HG02852 (cell line): Measurements from ENCODE around the gene CCL22.

ENCODE experiments used
- ATAC-seq: cut with Tn5 transposase; IDR thresholded peaks from one replicate; pipeline ENCODE4 v1.9.1; 2021; ENCODE audit warnings: mild to moderate bottlenecking, moderate library complexity; ENCODE audit not compliant: unreplicated experiment

Gene CCL22

GRCh38 chr16:57345666-57346204 is 12.8 kb upstream of the CCL22 start:
- no peak for ATAC-seq

GRCh38 chr16:57347858-57348257 is 10.7 kb upstream of the CCL22 start:
- no peak for ATAC-seq

GRCh38 chr16:57348327-57348726 is 10.3 kb upstream of the CCL22 start:
- no peak for ATAC-seq

- peak; percentile 90 for ATAC-seq
Measured at GRCh38 chr16:57349212-57350031, 9.2 kb upstream of the CCL22 start.

GRCh38 chr16:57352636-57353047 is 5.9 kb upstream of the CCL22 start:
- no peak for ATAC-seq

- no peak for ATAC-seq
Measured at GRCh38 chr16:57354311-57354710, 4.3 kb upstream of the CCL22 start.

GRCh38 chr16:57355898-57356414 is 2.6 kb upstream of the CCL22 start:
- ATAC-seq = no peak

GRCh38 chr16:57356547-57356946 is 2.0 kb upstream of the CCL22 start:
- ATAC-seq = no peak

- ATAC-seq = no peak
Measured at GRCh38 chr16:57357330-57358085, 1.1 kb upstream of the CCL22 start.

- peak; percentile 6 for ATAC-seq
Measured at GRCh38 chr16:57358086-57358420, 530 bp upstream of the CCL22 start.

- ATAC-seq = no peak
Measured at GRCh38 chr16:57360321-57360935, 1.8 kb downstream of the CCL22 start.

GRCh38 chr16:57361404-57361803 is 2.8 kb downstream of the CCL22 start:
- ATAC-seq = no peak

GRCh38 chr16:57364143-57364542 is 5.6 kb downstream of the CCL22 start:
- no peak for ATAC-seq

- no peak for ATAC-seq
Measured at GRCh38 chr16:57366544-57367040, 8.0 kb downstream of the CCL22 start.

- ATAC-seq = no peak
Measured at GRCh38 chr16:57367116-57367752, 8.7 kb downstream of the CCL22 start.

- ATAC-seq = no peak
Measured at GRCh38 chr16:57371494-57372371, 13.2 kb downstream of the CCL22 start.

GRCh38 chr16:57372372-57373116 is 14.0 kb downstream of the CCL22 start, which contains the start of gene CX3CL1:
Gene CX3CL1, plus strand, starts transcription at chr16:57372490. Its CDS starts 79 bp downstream, at chr16:57372569.
- ATAC-seq = no peak

- ATAC-seq = no peak
Measured at GRCh38 chr16:57373117-57373947, 14.7 kb downstream of the CCL22 start.
